ENCODE data around the gene CBLN3. TPM values are rescaled to one million over a fixed set of nuclear protein-coding genes. Genes with fewer than 3 reads are reported as not detected.

The CBLN3 gene
- total and polyA plus RNA-seq, 9 of the 15 experiments (the other 6 are each of a cell fraction or from before 2014, with no cell fraction given), result 0.05 to 0.59 (median 0.26) TPM; not detected in 1

- POLR2A ChIA-PET, result interaction anchor here (0.5 to 1.3 kb wide), 3 partner anchors 17 to 47 kb away, joined by 3 to 4 read pairs (median 4); no protein-coding TSS in a partner anchor
- BruUV-seq (replicated peaks), result no TSS peak
- Histone ChIP-seq H4K20me1 (replicated peaks; ENCODE audit: control insufficient read depth, insufficient read depth, low read length) (no peaks in the 10 kb centered on the region), H3K9me1 (ENCODE audit: control insufficient read depth, insufficient read depth, low read length) (no peaks in the 10 kb centered on the region), H3K9ac (ENCODE audit: insufficient read depth in 1 of 2, low read depth in 2 of 2, low read length in 2 of 2) (no peak overlapping the region), H2AFZ (ENCODE audit: low read depth, low read length) (no peak overlapping the region), H3K27me3 (ENCODE audit: control insufficient read depth in 2 of 2, insufficient read depth in 2 of 2, low read length in 2 of 2) (peaks cover 0 to 8% of the 10 kb centered on the region in 2 experiments; a peak in 1 of 5 replicates), H3K4me1 (replicated peaks in 1 of 2; ENCODE audit: control insufficient read depth in 2 of 2, insufficient read depth in 2 of 2, low read length in 2 of 2) (peaks cover 4 to 26% of the 10 kb centered on the region in 2 experiments; a peak in 4 of 5 replicates), H3K27ac (ENCODE audit: extremely low read depth, low read depth, low read length) (no peak overlapping the region), H3K4me3 (no peak overlapping the region), H3K4me2 (ENCODE audit: insufficient read depth, low read length) (no peak overlapping the region), H3K36me3 (ENCODE audit: control insufficient read depth, insufficient read depth, low read length) (no peaks in the 10 kb centered on the region), H3K9me3 (replicated peaks; ENCODE audit: control insufficient read depth, insufficient read depth, low read depth, low read length) (no peaks in the 10 kb centered on the region), H3K79me2 (ENCODE audit: control insufficient read depth, insufficient read depth, low read length) (no peaks in the 10 kb centered on the region)
- DNase-seq (ENCODE audit: extremely low read depth in 1 of 4, low spot score in 3 of 4) (no peak), ATAC-seq (no peak), FAIRE-seq (no peak)
- WGBS (ENCODE audit: insufficient coverage, low coverage, missing lambda C conversion rate), result 57% methylated on average over 1 of the region's 1 CpG
- in situ Hi-C loops (cut with MboI) (no loop called here), intact Hi-C loops (cut with micrococcal nuclease) (no loop called here)
- CTCF ChIA-PET (ENCODE audit: low intra/inter-chr PET ratio), result no interaction called here
- TF ChIP-seq ZNF780A (CRISPR knock-in tag; IDR thresholded peaks at IDR 0.05), result no peak
- TF ChIP-seq CHD2 (IDR thresholded peaks at IDR 0.05; ENCODE audit: low read depth, low read length), result no peak
- TF ChIP-seq PKNOX1 (IDR thresholded peaks at IDR 0.05), result peak; percentile 66
- peak; percentile 44; the same call in 1 of the 2 replicates for TF ChIP-seq FOSL1 (tag; conservative IDR thresholded peaks at IDR 0.05)
- TF ChIP-seq ATF3 (IDR thresholded peaks at IDR 0.05), result peak; percentile 8; the same call in 1 of the 2 replicates
- TF ChIP-seq ATF3 (CRISPR knock-in tag; conservative IDR thresholded peaks at IDR 0.05), result no peak
- peak; percentile 80 for TF ChIP-seq HMBOX1 (IDR thresholded peaks at IDR 0.05)
- TF ChIP-seq, protein P1, sequence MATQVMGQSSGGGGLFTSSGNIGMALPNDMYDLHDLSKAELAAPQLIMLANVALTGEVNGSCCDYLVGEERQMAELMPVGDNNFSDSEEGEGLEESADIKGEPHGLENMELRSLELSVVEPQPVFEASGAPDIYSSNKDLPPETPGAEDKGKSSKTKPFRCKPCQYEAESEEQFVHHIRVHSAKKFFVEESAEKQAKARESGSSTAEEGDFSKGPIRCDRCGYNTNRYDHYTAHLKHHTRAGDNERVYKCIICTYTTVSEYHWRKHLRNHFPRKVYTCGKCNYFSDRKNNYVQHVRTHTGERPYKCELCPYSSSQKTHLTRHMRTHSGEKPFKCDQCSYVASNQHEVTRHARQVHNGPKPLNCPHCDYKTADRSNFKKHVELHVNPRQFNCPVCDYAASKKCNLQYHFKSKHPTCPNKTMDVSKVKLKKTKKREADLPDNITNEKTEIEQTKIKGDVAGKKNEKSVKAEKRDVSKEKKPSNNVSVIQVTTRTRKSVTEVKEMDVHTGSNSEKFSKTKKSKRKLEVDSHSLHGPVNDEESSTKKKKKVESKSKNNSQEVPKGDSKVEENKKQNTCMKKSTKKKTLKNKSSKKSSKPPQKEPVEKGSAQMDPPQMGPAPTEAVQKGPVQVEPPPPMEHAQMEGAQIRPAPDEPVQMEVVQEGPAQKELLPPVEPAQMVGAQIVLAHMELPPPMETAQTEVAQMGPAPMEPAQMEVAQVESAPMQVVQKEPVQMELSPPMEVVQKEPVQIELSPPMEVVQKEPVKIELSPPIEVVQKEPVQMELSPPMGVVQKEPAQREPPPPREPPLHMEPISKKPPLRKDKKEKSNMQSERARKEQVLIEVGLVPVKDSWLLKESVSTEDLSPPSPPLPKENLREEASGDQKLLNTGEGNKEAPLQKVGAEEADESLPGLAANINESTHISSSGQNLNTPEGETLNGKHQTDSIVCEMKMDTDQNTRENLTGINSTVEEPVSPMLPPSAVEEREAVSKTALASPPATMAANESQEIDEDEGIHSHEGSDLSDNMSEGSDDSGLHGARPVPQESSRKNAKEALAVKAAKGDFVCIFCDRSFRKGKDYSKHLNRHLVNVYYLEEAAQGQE (IDR thresholded peaks at IDR 0.05; ENCODE audit: borderline replicate concordance), result peak; percentile 44; the same call in 1 of the 2 replicates
- TF ChIP-seq, protein P1 (CRISPR knock-in tag; IDR thresholded peaks at IDR 0.05; ENCODE audit: low read depth), result no peak
Measured at GRCh38 chr14:24414077-24414476, 15.4 kb downstream of the CBLN3 start.
